PFSK-1 (cell line): ENCODE results near the gene CASTOR1.

Experiments
- FOXP2 ChIP-seq: optimal IDR thresholded peaks from 2 replicates; pipeline ENCODE3; 2011; ENCODE audit warnings: borderline replicate concordance, control low read depth, inconsistent platforms; ENCODE audit not compliant: insufficient read depth; ENCODE audit errors: extremely low read length, extremely low read depth
- POLR2AphosphoS5 ChIP-seq: IDR thresholded peaks from 2 replicates; pipeline ENCODE4 v1.6.1; 2012; ENCODE audit warnings: low read depth, mild to moderate bottlenecking, control low read depth, low read length, moderate library complexity
- REST ChIP-seq, 2 experiments: IDR thresholded peaks; 2 replicates each; pipeline versions ENCODE4 v1.6.1 to v1.8.0; 2011 to 2012; ENCODE audit warnings: low read depth in 2 of 2, low read length in 2 of 2, control low read depth in 1 of 2, inconsistent platforms in 1 of 2, mild to moderate bottlenecking in 1 of 2, moderate library complexity in 1 of 2; ENCODE audit not compliant: insufficient read depth in 1 of 2
- SIN3A ChIP-seq: IDR thresholded peaks from 2 replicates; pipeline ENCODE4 v1.6.1; 2012; ENCODE audit warnings: mild to moderate bottlenecking, low read length, moderate library complexity, borderline replicate concordance; ENCODE audit not compliant: insufficient read depth
- TAF1 ChIP-seq: IDR thresholded peaks from 2 replicates; pipeline ENCODE4 v1.6.1; 2012; ENCODE audit warnings: low read length, control low read depth, borderline replicate concordance; ENCODE audit not compliant: insufficient read depth

CASTOR1 gene

DNA sequence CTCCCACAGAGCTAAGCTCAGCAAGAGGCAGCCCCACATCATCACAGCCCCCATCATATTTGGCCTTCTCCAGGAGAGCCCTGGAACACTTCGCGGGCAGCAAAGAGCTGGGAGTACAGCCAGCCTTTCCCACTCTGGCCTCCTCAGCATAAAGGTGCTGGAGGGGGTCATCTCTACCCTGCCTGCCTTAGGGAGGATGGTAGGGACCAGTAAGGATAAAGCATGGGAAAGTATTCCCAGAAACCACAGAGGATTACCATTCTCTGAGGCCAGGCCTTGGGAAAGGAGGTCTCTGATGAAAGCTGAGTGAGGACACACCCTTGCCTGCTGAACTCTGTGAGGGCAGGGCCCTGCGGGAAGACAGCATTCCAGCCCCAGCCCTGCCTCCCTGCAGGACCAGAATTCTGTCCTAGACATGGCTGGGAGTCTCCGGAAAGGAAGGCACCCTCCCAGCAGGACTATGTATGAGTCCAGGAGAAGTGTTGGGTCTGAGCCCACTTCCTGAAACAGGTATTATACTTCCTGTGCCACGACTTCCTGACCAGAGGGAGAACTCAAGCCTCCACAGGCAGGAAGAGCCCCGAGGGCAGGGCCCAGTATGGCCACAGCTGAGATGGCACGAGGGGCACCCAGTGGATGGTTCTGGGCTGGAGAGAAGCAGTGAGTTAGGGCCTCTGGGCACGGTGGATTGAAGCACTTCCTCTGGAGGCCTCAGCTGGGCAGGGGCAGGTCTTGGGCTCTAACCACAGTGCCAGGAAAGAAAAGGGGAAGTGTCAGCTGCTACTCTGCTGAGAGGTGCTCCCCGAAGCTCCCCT, 12.9 kb upstream of the CASTOR1 start:
- TF ChIP-seq SIN3A (no peak), TAF1 (no peak), REST (IDR thresholded peaks at IDR 0.05; ENCODE audit: insufficient read depth in 1 of 2, low read depth in 2 of 2, low read length in 2 of 2) (no peak), POLR2AphosphoS5 (no peak), FOXP2 (no peak)

- no peak for TF ChIP-seq TAF1
- TF ChIP-seq FOXP2: no peak
- TF ChIP-seq SIN3A: no peak
- TF ChIP-seq POLR2AphosphoS5: no peak
- no peak for TF ChIP-seq REST (IDR thresholded peaks at IDR 0.05; ENCODE audit: insufficient read depth in 1 of 2, low read depth in 2 of 2, low read length in 2 of 2)
Observed at GRCh38 chr22:30299322-30299721, 10.0 kb upstream of the CASTOR1 start.

DNA sequence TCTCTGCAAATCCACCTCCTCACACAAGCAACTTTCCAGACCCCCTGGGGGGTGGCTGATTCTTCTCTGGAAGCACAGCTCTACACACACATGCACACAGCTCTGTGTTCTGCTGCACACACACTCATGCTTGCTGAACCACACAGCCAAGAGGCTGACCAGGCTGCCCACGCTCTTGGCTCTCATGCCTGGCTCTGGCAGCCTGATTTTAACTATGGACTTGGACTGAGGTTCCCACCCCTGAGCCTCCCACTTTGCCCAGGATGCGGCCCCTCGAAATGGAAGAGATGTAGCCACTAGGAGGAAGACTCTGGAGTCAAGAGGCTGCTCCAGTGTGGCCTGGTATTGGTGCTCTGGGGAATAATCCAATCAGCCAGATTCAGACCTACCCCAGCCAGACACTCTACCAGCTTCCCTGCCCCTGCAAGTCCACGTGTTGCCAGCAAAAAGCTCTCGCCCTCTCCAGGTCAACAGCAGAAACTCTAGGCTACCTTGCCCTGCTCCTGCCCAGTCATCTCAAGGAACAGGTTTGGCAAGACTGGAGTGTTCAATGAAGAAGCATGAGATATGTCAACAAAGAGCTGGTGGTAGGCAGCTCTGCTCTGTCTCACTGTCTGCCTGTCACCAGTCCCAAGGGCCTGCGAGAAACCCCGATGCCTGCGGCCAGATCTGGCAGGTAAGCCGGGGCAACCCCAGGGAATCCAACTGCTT, 8.8 kb upstream of the CASTOR1 start:
- TF ChIP-seq REST (IDR thresholded peaks at IDR 0.05; ENCODE audit: insufficient read depth in 1 of 2, low read depth in 2 of 2, low read length in 2 of 2): no peak

DNA sequence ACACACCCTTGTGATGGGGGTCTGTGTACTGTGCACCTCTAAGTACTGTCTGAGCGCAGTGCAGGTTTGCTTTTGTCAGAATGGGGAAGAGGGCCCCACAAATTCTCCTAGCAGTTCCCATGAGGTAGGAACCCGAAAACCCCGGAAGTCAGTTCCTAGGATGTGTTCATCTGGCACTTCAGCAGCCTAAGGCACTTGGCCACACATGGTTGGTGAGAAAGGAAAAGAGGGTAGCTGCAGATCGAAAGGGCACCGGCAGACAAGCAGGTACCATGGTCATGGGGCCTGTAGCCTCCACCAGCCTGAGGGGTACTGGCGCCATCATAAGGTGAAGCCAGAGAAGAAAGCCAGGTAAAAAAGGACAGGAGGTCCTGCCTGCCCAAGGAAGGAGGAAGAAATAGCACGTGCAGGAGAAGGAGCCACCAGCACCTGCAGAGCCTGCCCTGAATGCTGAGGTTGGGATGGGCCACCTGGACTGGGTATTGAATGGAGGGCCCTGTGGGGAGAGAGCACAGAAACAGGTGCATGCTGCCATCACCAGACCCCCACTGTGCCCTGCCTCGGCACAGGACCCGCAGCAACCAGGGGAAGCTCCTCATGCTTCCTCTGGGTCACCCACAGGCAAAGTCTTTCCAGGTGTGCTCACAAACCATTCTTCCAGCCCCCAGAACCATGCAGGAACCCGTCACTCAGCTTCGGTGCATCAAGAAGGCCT, 8.1 kb upstream of the CASTOR1 start:
- TF ChIP-seq REST (IDR thresholded peaks at IDR 0.05; ENCODE audit: insufficient read depth in 1 of 2, low read depth in 2 of 2, low read length in 2 of 2) (no peak), SIN3A (no peak), TAF1 (no peak), POLR2AphosphoS5 (no peak)
